ENCODE measurements around the gene IDS.
"Not testable (repeated sequence)": the region's sequence is repeated elsewhere in the genome, so short reads cannot be mapped to it uniquely, and the experiment has no call there.

DNA sequence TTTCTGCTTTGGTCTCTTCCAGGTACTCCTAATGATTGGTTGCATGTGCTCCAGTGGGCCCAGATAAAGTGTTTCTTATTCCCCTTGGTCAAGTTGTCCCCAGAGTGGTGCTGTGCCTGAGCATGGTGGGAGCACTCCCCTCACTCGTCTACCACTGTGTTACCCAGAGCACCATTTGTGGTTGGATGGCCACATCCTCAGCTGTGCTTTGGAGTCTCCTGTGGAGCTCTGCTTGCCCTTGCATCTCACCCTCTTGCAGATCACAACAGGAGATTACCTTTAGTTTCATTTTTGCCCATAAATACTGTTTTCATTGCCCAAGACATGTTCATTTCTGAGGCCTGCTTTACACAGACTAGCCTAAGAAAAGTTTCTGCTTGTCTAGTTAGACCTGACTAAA lies 45.3 kb upstream of the IDS start:
- TF ChIP-seq, protein P1, sequence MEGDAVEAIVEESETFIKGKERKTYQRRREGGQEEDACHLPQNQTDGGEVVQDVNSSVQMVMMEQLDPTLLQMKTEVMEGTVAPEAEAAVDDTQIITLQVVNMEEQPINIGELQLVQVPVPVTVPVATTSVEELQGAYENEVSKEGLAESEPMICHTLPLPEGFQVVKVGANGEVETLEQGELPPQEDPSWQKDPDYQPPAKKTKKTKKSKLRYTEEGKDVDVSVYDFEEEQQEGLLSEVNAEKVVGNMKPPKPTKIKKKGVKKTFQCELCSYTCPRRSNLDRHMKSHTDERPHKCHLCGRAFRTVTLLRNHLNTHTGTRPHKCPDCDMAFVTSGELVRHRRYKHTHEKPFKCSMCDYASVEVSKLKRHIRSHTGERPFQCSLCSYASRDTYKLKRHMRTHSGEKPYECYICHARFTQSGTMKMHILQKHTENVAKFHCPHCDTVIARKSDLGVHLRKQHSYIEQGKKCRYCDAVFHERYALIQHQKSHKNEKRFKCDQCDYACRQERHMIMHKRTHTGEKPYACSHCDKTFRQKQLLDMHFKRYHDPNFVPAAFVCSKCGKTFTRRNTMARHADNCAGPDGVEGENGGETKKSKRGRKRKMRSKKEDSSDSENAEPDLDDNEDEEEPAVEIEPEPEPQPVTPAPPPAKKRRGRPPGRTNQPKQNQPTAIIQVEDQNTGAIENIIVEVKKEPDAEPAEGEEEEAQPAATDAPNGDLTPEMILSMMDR (IDR thresholded peaks at IDR 0.05) = not testable (repeated sequence)
- not testable (repeated sequence) for TF ChIP-seq POLR2A, POLR2AphosphoS5 (IDR thresholded peaks at IDR 0.05)

All from suprapubic skin (tissue), 4 donors.